Renal cortex interstitium (tissue), 11 donors: ENCODE measurements around the gene ROGDI. TPM values are rescaled to one million over a fixed set of nuclear protein-coding genes. Genes with fewer than 3 reads are reported as not detected.

Experiments used
- DNase-seq, 11 donors: peaks; one replicate each; pipeline ENCODE4 v3.0.0-alpha.2; 2013; ENCODE audit warnings: low read depth in 9 of 11, low spot score in 4 of 11; ENCODE audit errors: extremely low read depth in 1 of 11
- polyA plus RNA-seq, 3 donors: library from polyadenylated mRNA; unstranded; fragments of 120-200 nt; gene quantifications; one replicate each; pipeline ENCODE4 v1.2.1, GENCODE V29; 2013; ENCODE audit not compliant: insufficient read length in 3 of 3

Gene ROGDI
- polyA plus RNA-seq, 3 donors, result 12.9 to 42.4 (median 41.0) TPM

DNA sequence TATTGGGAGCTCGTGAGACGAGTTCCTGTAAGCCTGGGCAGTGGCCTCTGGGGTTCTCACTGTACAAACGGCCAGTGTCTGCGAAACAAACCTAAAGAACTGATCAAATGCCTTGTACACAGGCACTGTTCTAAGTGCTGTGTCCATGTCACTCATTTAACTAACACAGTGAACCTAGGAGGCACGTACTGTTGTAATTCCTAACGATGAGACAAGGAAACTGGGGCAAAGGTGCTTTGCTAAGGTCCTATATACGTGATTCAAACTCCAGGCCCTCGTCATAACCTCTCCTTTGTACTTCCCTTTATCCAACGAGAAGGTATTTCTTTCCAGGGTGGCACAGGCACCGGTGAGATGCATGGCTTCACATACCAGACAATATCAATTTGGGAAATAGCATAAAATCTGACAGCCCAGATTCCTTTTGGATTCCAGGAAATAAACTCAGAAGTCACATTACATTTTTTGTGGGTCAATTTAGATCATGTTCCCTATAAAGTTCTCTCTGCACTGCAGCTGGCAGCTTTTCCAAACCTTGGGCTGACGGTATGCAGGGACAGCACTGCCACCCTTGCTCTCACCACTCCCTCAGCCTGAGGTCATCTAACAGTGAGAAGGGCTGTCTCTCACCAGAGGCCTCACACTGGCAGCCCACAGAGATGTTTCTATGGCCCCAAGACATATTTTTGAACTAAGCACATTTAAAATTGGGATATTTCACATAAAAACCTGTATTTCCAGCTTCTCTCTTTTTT lies 26.3 kb upstream of the ROGDI start:
- DNase-seq, result no peak

DNA sequence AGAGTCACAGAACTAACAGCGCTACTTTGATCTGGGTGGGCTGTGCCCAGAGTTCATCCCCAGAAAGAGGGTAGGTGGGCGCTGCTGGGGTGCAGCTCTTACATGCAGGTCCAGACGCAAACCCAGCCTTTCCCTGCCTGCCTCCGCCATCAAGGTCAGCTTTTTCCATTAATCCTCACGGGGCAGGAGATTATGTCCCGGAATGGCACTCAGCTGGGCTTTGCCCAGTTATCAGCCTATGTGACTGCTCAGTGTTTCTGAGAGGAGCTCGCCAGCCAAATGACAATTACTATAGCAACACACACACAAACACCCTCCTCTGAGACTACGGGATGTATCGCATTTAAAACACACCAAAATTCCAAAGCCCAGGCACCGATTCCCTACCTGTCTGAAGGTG lies 24.5 kb upstream of the ROGDI start:
- DNase-seq, result no peak

- no peak for DNase-seq
Measured at GRCh38 chr16:4826526-4826925, 24.1 kb upstream of the ROGDI start.

DNA sequence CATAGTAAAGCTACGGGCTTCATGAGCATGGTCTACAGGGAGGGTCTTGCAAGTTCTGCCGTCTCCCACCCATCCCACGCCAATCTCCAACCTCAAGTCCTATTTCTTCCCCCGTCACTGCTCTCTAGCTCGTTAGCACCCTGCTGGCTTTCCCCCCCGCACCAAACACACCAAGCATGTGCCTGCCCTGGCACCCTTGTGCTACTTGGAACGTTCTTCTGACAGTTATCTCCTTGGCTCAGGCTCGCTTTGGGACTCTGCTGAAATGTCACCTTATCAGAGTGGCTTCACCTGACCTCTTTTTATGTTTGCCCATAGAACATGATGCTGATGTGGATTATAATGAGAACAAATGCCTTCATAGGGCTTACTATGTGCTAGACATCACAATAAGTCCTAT lies 22.8 kb upstream of the ROGDI start:
- no peak for DNase-seq

- DNase-seq, result no peak
Measured at GRCh38 chr16:4820652-4821051, 18.2 kb upstream of the ROGDI start.

DNA sequence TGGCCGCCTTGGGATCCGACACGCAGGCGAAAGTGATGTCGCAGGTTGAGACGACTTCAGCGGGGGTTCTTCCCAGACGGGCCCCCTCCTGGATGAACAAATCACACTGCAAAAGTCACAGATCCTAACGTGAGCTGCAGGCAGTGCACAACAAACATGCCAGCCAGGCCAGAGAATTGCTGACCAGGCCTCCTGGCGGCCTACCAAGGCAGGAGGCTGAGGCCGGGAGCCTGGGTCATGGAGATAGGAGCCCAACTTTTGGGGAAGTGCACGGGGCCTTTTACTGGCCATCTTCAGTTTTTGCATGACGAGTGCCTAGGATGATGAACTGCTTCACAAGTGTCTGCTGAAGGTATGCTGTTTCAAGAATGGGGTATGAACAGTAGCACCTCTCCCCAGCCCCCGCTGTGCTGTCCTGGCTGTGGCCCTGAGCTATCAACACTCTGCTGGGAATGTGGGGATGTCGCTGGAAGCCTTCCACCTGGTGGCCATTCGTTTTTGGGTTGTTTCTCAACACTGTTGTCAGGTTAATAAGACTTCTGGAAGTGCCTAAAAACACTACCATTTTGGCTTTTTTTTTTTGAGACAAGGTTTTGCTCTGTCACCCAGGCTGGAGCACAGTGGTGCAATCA lies 12.2 kb upstream of the ROGDI start:
- DNase-seq, result no peak

DNA sequence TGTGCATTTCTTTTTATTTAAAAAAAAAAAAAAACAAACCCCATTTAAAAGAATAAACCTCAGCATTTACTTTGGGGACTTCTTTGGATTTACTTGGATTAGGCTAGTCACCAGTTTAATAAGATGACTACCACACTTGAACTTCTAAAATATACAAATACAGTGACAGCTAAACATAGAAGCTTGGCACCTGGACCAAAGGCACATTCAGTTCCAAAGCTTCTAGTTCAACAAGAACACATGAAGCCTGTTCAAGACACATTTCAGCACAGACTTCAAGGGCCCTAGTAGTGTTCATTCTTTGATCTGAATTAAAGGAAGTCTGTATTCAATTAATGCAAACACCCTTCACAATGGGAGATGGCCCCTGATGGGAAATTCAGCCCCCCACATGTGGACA lies 11.6 kb upstream of the ROGDI start:
- DNase-seq, result no peak

- DNase-seq, result no peak
Measured at GRCh38 chr16:4813251-4814003, 11.0 kb upstream of the ROGDI start.

- no peak for DNase-seq
Measured at GRCh38 chr16:4811773-4812172, 9.3 kb upstream of the ROGDI start.

GRCh38 chr16:4811242-4811641 lies 8.8 kb upstream of the ROGDI start:
- no peak for DNase-seq

DNA sequence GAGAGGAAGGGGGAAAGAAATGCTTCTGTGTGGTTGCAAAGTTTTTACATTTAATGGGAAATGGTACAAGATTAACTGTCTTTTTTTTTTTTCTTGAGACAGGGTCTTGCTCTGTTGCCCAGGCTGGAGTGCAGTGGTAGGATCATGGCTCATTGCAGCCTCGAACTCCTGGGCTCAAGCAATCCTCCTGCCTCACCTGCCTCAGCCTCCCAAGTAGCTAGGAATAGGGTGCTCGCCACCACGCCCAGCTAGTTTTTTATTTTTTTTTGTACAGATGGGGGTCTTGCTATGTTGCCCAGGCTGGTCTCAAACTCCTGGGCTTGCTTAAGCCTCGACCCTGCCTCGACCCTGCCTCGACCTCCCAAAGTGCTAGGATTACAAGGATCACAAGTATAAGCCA lies 3.8 kb upstream of the ROGDI start:
- no peak for DNase-seq

DNA sequence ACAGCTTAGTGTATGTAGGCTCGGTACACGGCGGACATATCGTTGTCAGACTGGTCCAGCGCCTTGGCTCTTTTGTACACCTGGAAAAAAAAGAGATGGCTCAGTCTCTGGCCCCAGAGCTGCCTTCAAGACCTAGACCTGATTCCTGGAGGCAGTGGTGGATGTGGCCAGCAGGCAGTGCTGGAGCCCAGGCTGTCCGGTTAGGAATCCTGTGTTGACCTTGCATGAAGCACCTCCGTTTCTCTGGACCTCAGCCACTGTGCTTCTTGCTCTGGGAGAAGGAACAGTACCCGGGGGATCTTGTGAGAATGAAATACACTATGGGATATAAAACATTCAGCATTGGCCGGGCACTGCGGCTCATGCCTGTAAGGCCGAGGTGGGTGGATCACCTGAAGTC lies 2.8 kb upstream of the ROGDI start:
- no peak for DNase-seq

DNA sequence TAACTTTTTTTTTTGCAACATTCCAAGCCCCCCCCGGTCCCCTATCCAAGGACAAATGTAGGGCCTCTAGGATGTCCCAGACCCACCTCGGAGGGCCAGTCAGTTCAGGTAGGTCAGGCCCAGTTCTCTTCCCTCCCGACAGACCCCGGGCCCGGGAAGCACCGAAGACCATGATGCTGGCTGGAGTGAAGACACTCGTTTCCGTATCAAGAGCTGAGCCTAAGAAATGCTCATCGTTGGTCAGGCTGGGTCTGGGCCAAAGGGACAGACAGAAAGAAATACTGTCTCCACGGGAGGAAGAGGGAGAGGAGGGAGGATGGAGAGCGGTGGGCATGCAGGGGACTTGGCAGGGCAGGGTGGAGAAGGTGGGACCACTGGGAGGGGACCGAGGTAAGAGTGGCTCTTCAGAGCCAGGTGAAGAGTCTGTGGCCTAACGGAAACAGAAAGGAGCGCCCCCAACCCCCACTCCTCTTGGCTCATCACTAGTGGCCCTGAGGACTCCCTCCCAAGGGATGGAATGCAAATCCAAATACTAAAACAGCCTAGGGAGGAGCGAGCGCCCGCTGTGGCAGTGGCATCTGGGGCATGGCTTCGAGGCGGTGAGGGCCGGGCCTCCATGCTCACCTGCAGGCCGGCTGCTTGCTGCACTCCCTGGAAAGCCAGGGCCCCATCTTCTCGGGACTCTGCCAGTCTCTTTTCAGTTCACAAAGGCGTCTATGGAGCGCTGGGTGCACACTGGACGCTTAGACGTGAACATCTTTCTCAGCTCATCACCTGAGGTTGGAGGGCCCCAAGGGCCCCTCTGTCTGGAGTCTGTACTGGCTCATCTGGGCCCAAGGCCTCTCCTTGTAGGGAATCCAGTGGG lies 1.7 kb upstream of the ROGDI start:
- no peak for DNase-seq

DNA sequence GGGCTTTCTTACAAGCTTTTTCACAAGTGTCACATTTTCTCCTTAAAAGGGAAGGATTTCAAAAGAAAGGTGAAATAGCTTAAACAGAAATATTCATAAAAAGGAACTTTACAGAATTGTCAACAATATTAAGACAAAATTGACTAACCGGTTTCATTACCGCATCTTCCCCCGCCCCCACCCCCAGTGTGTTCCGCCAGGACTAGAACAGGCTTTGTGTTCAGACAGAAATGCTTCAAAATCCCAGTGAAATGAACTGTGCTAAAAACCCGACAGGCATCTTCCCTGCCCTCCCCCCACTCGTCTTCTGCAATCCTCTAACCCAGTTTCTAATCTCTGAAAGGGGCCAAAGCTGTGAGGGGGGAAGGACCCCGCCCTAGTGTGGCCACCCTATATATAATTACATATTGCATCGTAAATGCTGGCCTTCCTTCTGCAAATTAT lies 990 bp upstream of the ROGDI start:
- DNase-seq, result no peak

- DNase-seq, result peak; percentile 38 to 89 (median 85)
Measured at GRCh38 chr16:4802659-4803287, 340 bp upstream of the ROGDI start.

DNA sequence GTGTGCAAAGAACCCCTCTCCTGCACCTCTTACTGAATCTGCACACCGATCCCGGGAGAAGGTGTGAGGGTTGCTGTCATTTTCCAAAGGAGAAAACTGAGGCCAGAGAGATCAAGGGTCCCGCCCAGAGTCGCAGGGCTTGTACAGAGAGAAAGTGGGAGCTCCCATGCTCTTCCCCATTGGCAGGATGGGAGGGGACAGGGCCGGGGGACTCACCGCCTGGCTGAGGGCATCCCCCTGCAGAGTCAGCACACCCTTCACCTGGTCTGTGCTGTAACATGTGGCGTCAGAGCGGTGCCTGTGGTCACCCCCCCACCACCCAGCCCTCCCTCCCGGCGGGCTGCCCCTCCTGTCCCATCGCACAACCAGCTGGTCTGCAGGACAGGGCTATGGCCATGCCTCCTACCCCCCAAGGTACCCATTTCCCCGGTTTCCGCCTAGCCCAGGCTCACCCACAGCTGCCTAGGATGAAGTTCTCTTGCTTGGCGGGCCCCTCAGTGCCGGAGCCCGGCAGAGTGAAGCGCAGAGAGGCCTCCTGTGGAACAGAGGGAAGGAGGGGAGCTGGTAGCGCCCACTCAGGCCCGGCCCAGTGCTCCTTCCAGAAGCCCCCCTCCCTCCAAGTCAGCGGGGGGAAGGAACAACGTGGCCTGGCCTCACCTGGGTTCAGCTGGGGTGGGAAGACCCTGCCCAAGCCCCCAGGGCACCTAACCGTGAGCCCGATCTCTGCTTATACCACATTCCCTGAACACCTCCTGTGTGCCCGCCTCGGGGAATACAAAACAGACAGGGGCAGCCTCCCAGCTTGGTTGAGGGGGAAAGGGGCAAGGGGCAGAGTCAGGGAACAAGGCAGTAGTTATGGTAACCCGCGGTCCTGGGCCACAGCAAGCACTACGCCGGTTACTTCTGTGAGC lies 1.1 kb downstream of the ROGDI start:
- DNase-seq, result no peak

DNA sequence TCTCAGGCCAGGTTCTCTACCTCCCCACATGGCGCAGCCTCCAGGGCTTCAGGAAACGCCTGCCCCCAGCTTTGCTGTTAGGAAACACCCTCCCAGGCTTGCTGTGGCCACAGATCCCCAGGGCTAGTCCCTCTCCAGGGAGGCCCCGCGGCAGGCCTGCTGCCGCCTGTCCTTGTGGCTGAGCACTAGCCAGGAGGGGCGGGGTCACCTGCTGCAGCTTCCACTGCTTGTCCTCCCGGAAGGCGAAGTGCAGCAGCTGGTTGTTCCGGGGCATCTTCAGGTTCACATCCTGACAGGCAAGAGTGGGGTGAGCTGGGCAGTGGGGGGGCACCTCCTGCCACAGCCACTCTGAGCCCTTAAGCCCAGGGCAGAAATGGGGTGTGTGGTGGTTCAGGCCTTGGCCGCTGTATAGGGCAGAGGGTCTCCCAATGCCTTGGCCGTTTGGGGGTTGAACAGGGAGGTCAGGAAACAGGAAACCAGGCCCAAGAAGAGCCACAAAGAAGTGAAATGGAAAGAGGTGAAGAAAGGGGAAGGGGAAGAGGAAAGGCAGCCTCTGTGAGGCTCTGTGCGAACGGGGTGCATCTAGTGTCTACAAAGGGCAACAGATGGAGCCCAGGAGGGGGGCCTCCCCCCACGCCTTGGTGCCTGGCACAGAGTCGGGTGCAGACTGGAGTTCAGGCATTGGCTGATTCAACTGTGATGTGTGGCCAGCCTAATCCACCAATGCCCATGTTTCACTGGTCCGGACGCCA lies 2.0 kb downstream of the ROGDI start:
- DNase-seq, result no peak
